ENCODE results near the gene RBM28.

The RBM28 gene

DNA sequence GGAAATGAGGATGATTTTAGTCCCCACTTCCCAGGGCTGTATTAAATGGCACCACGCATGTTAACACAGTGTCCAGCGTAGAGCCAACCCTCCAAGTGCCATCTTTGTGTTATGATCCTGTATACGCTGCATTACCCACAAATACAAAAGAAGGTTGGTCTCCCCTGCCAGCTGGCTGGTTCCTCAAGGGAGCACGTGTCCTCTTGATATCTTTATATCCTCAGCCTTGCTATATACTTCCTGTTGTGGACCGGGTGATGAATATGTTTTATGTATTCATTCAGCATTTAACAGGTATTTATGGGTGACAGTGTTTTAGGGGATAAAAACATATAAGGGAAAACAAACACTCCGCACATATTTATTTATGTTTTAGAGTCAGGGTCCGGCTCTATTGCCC is 41.0 kb upstream of the RBM28 start:
- Histone ChIP-seq H3K4me1 (ENCODE audit: insufficient read depth, low read length) (no peaks in the 10 kb centered on the region), H3K9me3 (ENCODE audit: insufficient read depth, low read length, severe bottlenecking) (no peaks in the 10 kb centered on the region), H3K4me3 (ENCODE audit: low read depth in 1 of 2, low read length in 2 of 2) (no peak overlapping the region), H2AFZ (ENCODE audit: low read depth, low read length) (no peak overlapping the region), H3K79me2 (ENCODE audit: insufficient read depth, low read length) (no peaks in the 10 kb centered on the region), H3K36me3 (ENCODE audit: insufficient read depth, low read length) (no peaks in the 10 kb centered on the region), H3K27ac (ENCODE audit: low read length) (no peak overlapping the region), H3K9ac (ENCODE audit: low read depth, low read length) (no peak overlapping the region), H4K20me1 (ENCODE audit: insufficient read depth, low read length) (no peaks in the 10 kb centered on the region), H3K4me2 (ENCODE audit: insufficient read depth, low read length) (no peak overlapping the region), H3K27me3 (ENCODE audit: insufficient read depth, low read length, poor library complexity) (peaks cover 16% of the 10 kb centered on the region)
- TF ChIP-seq, protein P1, sequence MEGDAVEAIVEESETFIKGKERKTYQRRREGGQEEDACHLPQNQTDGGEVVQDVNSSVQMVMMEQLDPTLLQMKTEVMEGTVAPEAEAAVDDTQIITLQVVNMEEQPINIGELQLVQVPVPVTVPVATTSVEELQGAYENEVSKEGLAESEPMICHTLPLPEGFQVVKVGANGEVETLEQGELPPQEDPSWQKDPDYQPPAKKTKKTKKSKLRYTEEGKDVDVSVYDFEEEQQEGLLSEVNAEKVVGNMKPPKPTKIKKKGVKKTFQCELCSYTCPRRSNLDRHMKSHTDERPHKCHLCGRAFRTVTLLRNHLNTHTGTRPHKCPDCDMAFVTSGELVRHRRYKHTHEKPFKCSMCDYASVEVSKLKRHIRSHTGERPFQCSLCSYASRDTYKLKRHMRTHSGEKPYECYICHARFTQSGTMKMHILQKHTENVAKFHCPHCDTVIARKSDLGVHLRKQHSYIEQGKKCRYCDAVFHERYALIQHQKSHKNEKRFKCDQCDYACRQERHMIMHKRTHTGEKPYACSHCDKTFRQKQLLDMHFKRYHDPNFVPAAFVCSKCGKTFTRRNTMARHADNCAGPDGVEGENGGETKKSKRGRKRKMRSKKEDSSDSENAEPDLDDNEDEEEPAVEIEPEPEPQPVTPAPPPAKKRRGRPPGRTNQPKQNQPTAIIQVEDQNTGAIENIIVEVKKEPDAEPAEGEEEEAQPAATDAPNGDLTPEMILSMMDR (IDR thresholded peaks at IDR 0.05; ENCODE audit: borderline replicate concordance, extremely low read depth, low read length, poor library complexity, severe bottlenecking) = no peak
- TF ChIP-seq EZH2 (IDR thresholded peaks at IDR 0.05; ENCODE audit: borderline replicate concordance, low read depth, low read length, severe bottlenecking) = no peak
- ATAC-seq (ENCODE audit: insufficient read depth, low read depth) = no peak
- no peak for DNase-seq

DNA sequence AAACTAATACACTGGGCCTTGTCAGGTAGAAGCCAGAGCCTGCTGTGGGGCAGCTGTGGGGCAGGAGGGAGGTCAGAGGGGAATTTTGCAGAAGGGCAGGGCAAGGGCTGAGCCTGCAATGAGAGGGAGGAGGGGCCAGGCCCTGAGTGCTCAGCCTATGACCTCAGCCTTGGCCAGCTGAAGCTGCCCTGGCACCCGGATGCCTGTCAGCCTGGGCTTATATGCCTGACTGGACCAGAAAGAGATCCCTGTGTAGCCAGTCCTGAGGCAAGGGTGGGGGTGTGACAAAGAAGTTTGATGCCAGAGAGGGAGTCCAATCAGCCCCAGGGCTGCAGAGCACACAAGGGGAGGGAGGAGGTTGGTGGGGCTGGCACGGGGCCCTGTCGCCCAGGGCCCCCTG is 40.1 kb upstream of the RBM28 start:
- H3K4me1 ChIP-seq (ENCODE audit: insufficient read depth, low read length) = no peaks in the 10 kb centered on the region
- ATAC-seq (ENCODE audit: insufficient read depth, low read depth) = no peak
- no peak overlapping the region for H3K9ac ChIP-seq (ENCODE audit: low read depth, low read length)

DNA sequence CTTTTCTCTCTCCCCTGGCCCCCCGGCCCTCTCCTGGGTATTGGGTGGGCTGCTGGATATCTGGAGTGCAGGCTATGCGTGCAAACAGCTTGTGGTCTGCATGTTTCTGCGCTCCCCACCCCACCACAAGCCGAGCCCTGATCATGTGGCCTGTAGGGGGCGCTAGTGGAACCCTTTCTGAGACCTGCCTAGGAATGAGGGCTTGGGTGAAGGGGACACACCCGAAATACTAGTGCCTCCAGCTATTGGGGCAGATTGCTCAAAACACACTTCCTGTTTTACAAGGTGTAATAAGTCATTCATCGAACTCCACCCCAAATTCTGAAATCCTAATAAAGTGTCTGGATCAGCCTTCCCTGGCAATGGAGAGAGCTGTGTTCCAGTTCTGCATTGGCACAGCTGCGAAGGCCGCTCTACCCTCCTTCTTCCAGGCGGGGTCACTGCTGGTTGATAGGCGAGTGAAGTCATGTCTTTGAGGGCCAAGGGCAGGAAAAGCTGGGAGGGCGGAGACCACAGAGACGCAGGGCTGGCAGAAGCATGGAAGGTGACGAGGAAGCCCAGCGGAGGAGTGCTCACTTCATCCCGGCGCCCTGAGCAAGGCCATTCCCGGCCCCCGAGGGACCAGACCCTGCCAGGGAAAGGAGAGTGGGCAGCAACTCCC is 37.6 kb upstream of the RBM28 start:
- Histone ChIP-seq H3K4me1 (ENCODE audit: insufficient read depth, low read length) (no peaks in the 10 kb centered on the region), H3K9ac (ENCODE audit: low read depth, low read length) (no peak overlapping the region), H2AFZ (ENCODE audit: low read depth, low read length) (no peak overlapping the region), H3K4me3 (ENCODE audit: low read depth in 1 of 2, low read length in 2 of 2) (no peak overlapping the region), H3K9me3 (ENCODE audit: insufficient read depth, low read length, severe bottlenecking) (no peaks in the 10 kb centered on the region), H4K20me1 (ENCODE audit: insufficient read depth, low read length) (no peaks in the 10 kb centered on the region), H3K4me2 (ENCODE audit: insufficient read depth, low read length) (no peak overlapping the region), H3K79me2 (ENCODE audit: insufficient read depth, low read length) (no peaks in the 10 kb centered on the region), H3K27ac (ENCODE audit: low read length) (no peak overlapping the region), H3K27me3 (ENCODE audit: insufficient read depth, low read length, poor library complexity) (peaks cover 6% of the 10 kb centered on the region), H3K36me3 (ENCODE audit: insufficient read depth, low read length) (no peaks in the 10 kb centered on the region)
- TF ChIP-seq EZH2 (IDR thresholded peaks at IDR 0.05; ENCODE audit: borderline replicate concordance, low read depth, low read length, severe bottlenecking) = no peak
- TF ChIP-seq, protein P1 (IDR thresholded peaks at IDR 0.05; ENCODE audit: borderline replicate concordance, extremely low read depth, low read length, poor library complexity, severe bottlenecking) = peak; percentile 74
- DNase-seq = peak; percentile 42
- peak; percentile 68 for ATAC-seq (ENCODE audit: insufficient read depth, low read depth)

More for the DNA sequence above, 40.1 kb upstream of the RBM28 start:
- DNase-seq = no peak
- Histone ChIP-seq H3K36me3 (ENCODE audit: insufficient read depth, low read length) (no peaks in the 10 kb centered on the region), H3K27ac (ENCODE audit: low read length) (no peak overlapping the region), H3K4me3 (ENCODE audit: low read depth in 1 of 2, low read length in 2 of 2) (no peak overlapping the region), H3K79me2 (ENCODE audit: insufficient read depth, low read length) (no peaks in the 10 kb centered on the region), H3K9me3 (ENCODE audit: insufficient read depth, low read length, severe bottlenecking) (no peaks in the 10 kb centered on the region), H3K4me2 (ENCODE audit: insufficient read depth, low read length) (no peak overlapping the region), H2AFZ (ENCODE audit: low read depth, low read length) (no peak overlapping the region), H4K20me1 (ENCODE audit: insufficient read depth, low read length) (no peaks in the 10 kb centered on the region), H3K27me3 (ENCODE audit: insufficient read depth, low read length, poor library complexity) (peaks cover 16% of the 10 kb centered on the region)
- TF ChIP-seq EZH2 (IDR thresholded peaks at IDR 0.05; ENCODE audit: borderline replicate concordance, low read depth, low read length, severe bottlenecking) = no peak
- TF ChIP-seq, protein P1 (IDR thresholded peaks at IDR 0.05; ENCODE audit: borderline replicate concordance, extremely low read depth, low read length, poor library complexity, severe bottlenecking) = no peak

All from DND-41 (cell line).